ENCODE data around the gene ZNF12.

ZNF12 gene

DNA sequence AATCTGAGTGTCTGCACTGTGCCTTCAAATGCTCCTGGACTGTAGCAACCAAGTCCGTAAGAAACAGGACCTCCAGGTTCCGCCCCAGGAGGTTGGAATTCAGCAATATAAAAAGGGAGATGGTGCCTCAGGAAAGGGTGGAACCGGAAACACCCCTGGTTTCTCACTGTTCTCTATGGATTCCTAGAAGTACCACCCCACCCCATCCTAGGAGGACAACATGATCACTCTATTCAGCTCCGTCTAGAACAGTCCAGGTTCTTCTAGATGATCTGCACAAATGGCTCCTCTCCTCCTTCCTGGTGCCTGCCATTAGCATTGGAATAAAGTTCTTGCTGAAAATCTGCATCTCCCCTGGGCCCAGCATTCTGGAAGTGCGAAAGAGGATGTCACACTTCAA, 7.6 kb upstream of the ZNF12 start:
- TF ChIP-seq, protein P1, sequence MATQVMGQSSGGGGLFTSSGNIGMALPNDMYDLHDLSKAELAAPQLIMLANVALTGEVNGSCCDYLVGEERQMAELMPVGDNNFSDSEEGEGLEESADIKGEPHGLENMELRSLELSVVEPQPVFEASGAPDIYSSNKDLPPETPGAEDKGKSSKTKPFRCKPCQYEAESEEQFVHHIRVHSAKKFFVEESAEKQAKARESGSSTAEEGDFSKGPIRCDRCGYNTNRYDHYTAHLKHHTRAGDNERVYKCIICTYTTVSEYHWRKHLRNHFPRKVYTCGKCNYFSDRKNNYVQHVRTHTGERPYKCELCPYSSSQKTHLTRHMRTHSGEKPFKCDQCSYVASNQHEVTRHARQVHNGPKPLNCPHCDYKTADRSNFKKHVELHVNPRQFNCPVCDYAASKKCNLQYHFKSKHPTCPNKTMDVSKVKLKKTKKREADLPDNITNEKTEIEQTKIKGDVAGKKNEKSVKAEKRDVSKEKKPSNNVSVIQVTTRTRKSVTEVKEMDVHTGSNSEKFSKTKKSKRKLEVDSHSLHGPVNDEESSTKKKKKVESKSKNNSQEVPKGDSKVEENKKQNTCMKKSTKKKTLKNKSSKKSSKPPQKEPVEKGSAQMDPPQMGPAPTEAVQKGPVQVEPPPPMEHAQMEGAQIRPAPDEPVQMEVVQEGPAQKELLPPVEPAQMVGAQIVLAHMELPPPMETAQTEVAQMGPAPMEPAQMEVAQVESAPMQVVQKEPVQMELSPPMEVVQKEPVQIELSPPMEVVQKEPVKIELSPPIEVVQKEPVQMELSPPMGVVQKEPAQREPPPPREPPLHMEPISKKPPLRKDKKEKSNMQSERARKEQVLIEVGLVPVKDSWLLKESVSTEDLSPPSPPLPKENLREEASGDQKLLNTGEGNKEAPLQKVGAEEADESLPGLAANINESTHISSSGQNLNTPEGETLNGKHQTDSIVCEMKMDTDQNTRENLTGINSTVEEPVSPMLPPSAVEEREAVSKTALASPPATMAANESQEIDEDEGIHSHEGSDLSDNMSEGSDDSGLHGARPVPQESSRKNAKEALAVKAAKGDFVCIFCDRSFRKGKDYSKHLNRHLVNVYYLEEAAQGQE (IDR thresholded peaks at IDR 0.05; ENCODE audit: low read depth), result no peak

DNA sequence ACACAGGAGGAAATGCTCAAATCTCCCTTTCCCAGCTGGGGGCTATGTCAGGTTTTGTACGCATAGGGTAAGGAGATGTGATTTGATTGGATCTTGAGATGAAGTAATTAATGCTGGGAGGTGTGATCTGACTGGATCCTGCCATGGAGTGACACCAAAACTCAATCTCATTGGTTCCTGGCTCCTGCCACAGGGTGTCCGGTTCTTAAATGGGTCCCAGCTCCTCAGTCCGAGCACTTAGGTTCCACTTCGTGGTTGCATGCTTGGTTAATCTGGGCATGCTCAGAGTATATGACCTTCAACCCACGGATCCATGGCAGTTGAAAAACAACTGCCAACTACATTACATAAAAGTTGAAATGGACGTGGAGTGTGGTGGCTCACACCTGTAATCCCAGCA, 3.1 kb upstream of the ZNF12 start:
- no peak for TF ChIP-seq YY1 (IDR thresholded peaks at IDR 0.05; ENCODE audit: low read depth)
- TF ChIP-seq, protein P2, sequence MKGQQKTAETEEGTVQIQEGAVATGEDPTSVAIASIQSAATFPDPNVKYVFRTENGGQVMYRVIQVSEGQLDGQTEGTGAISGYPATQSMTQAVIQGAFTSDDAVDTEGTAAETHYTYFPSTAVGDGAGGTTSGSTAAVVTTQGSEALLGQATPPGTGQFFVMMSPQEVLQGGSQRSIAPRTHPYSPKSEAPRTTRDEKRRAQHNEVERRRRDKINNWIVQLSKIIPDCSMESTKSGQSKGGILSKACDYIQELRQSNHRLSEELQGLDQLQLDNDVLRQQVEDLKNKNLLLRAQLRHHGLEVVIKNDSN (IDR thresholded peaks at IDR 0.05), result no peak
- no peak for TF ChIP-seq CREB1 (IDR thresholded peaks at IDR 0.05; ENCODE audit: low read depth)
- no peak for TF ChIP-seq TAF1 (IDR thresholded peaks at IDR 0.05; ENCODE audit: low read depth)
- TF ChIP-seq, protein P1 (IDR thresholded peaks at IDR 0.05; ENCODE audit: low read depth), result no peak
- TF ChIP-seq RAD21 (IDR thresholded peaks at IDR 0.05; ENCODE audit: low read depth), result no peak
- TF ChIP-seq TCF12 (IDR thresholded peaks at IDR 0.05; ENCODE audit: low read depth), result no peak
- TF ChIP-seq TEAD4 (IDR thresholded peaks at IDR 0.05), result no peak
- TF ChIP-seq CEBPB (IDR thresholded peaks at IDR 0.05), result no peak
- no peak for TF ChIP-seq EGR1 (IDR thresholded peaks at IDR 0.05)
- no peak for TF ChIP-seq EP300 (IDR thresholded peaks at IDR 0.05; ENCODE audit: borderline replicate concordance)
- no peak for TF ChIP-seq ZBTB7A (IDR thresholded peaks at IDR 0.05; ENCODE audit: low read depth)
- TF ChIP-seq, protein P3, sequence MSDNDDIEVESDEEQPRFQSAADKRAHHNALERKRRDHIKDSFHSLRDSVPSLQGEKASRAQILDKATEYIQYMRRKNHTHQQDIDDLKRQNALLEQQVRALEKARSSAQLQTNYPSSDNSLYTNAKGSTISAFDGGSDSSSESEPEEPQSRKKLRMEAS (IDR thresholded peaks at IDR 0.05), result no peak
- TF ChIP-seq FOXM1 (IDR thresholded peaks at IDR 0.05; ENCODE audit: borderline replicate concordance, low read depth), result no peak

DNA sequence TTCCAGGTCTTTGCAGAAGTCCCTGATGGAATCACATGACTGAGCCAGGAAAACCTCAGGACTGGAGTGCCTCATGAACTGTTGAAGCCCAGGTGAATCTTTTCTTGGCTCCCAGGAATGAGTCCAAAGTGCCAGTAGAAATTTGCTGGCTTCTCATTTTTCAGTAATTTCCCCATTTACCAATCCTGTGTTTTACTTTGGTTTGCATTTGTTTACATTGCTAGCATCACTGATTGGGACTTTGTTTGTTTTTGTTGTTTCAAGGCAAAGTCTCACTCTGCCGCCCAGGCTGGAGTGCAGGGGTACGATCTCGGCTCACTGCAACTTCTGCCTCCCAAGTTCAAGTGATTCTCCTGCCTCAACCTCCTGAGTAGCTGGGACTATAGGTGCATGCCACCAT, 1.6 kb upstream of the ZNF12 start:
- TF ChIP-seq, protein P2 (IDR thresholded peaks at IDR 0.05), result no peak
- TF ChIP-seq, protein P1 (IDR thresholded peaks at IDR 0.05; ENCODE audit: low read depth), result no peak
- TF ChIP-seq CREB1 (IDR thresholded peaks at IDR 0.05; ENCODE audit: low read depth) (no peak), RAD21 (IDR thresholded peaks at IDR 0.05; ENCODE audit: low read depth) (no peak), FOXM1 (IDR thresholded peaks at IDR 0.05; ENCODE audit: borderline replicate concordance, low read depth) (no peak)
- TF ChIP-seq, protein P3 (IDR thresholded peaks at IDR 0.05), result no peak

DNA sequence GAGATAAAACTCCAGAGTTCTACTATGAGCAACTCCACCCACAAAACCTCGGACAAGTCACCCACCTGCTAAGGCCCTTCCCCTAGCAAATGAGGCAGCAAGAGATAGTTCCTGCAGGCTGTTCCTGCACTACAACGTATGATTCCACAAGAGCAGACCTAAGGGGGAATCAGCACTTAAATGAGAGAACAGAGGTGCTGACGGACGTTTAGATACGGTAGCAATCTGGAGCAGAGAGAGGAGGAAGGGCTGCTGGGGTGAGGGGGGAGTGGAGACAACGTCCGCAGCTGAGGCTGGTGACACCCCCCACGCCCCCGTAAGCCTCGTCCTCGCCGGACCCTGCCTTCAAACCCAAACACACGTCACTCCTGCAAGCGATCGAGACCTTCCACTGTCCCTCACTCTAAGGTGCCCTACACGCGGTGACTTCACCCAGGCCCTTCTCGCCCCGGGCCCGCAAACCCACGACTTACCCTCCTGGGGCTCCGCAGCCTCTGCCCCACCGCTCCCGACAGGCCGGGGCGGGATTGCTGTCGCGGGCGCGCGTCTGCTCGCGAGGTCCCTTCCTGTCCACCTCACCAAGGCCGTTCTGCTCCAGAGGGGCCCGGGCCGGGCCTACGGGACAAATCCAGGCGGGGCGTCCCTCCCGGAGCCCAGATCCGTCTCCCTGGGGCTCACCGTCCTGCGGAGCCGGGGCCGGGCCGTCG, 635 bp downstream of the ZNF12 start:
- TF ChIP-seq TEAD4 (IDR thresholded peaks at IDR 0.05) (no peak), TCF12 (IDR thresholded peaks at IDR 0.05; ENCODE audit: low read depth) (0 out of 2 replicates have a peak, but pooled peaks have one; percentile 5), YY1 (IDR thresholded peaks at IDR 0.05; ENCODE audit: low read depth) (no peak), RAD21 (IDR thresholded peaks at IDR 0.05; ENCODE audit: low read depth) (no peak), NFIC (IDR thresholded peaks at IDR 0.05) (no peak), CREB1 (IDR thresholded peaks at IDR 0.05; ENCODE audit: low read depth) (no peak)
- TF ChIP-seq, protein P2 (IDR thresholded peaks at IDR 0.05), result no peak
- TF ChIP-seq, protein P3 (IDR thresholded peaks at IDR 0.05), result no peak

All from Ishikawa (cell line).